Kidney capillary endothelial cell (primary cell): ENCODE results near the gene RBFOX2.
"Not testable (repeated sequence)": the region's sequence is repeated elsewhere in the genome, so short reads cannot be mapped to it uniquely, and the experiment has no call there.

Source experiments
- DNase-seq: peaks from one replicate; pipeline ENCODE4 v3.0.0-alpha.2; 2018; ENCODE audit warnings: low spot score

The RBFOX2 gene

DNA sequence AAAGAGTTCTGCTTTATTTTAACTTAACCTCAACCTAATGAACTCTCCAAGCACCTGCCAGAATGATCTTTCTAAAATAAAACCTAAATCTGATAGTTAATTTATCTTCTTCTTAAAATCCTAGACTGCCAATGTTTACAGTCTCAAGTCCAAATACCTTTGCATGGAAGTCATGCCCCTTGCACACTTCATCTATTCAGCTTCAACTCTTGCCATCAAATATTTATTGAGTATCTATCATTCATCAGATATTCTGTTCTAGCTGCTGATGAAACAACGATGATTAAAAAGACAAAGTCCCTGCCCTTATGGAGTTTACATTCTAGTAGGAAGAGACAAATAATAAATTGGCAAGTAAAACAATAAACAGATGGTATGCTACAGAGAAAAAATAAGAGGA is 209.2 kb downstream of the RBFOX2 start:
- no peak for DNase-seq

- DNase-seq, result no peak
These were observed 209.7 kb downstream of the RBFOX2 start for GRCh38 chr22:35818897-35819296.

DNA sequence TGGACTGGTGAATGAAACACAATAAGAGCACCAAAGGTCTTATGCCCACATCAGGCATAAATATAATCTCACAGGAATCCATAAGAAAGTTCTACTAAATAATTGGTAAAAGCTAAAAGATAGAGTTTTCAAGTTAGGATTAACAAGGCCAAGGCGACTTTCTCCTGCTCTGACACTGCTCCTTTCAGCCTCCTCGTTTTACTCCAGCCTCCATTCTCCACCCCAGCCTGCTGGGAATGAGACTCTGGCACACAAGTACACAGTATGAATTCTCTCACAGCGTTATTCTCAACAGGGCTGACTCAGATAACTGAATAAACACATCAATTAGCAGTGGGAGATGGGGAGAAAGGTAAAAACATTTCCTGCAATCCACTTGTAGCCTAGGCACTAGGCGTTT is 216.0 kb downstream of the RBFOX2 start:
- DNase-seq, result no peak

GRCh38 chr22:35811670-35812069 is 217.0 kb downstream of the RBFOX2 start:
- DNase-seq, result no peak

DNA sequence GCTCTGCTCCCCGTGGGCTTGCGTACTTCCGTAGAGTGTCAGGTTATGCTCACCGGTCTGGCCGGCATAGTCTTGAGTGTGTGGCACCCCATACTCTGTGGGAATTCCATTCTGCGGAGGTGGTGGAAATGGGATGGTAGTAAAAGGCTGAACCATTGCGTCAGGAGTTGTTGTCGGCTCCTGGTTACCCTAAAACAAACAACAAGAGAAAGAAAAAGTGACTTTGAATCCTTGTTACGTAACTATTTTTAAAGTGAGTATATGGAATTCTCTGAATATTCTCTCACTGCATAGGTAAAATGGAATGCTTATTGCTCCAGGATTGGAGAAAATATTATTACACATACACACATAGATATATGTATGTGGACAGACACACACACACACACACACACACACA is 218.8 kb downstream of the RBFOX2 start:
- no peak for DNase-seq

DNA sequence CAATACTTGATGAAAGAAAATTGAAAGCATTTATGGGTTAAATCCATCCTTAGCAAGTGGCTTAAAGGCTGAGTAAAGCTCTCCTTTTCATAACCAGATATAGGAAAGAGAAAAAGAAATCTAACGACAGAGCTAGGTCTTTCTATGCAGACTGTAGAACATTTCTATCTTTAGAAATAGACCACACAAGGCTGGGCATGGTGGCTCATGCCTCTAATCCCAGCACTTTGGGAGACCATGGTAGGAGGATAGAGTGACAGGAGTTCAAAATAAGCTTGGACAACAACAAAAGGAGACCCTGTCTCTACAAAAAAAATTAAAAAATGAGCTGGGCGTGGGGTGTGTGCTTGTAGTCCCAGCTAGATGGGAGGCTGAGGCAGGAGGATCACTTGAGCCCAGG is 220.2 kb downstream of the RBFOX2 start:
- no peak for DNase-seq

GRCh38 chr22:35806668-35807067 is 222.0 kb downstream of the RBFOX2 start:
- not testable (repeated sequence) for DNase-seq

DNA sequence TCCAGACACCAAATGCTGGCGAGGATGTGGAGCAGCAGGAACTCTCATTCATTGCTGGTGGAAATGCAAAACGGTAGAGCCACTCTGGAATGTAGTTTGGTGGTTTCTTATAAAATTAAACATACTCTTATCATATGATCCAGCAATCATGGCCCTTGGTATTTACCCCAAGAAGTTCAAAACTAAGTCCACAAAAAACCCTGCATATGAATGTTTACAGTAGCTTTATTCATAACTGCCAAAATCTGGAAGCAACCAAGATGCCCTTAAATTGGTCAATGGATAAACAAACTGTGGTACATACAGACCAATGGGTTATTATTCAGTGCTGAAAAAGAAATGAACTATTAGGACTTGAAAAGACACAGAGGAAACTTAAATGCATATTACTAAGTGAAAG is 223.2 kb downstream of the RBFOX2 start:
- no peak for DNase-seq

DNA sequence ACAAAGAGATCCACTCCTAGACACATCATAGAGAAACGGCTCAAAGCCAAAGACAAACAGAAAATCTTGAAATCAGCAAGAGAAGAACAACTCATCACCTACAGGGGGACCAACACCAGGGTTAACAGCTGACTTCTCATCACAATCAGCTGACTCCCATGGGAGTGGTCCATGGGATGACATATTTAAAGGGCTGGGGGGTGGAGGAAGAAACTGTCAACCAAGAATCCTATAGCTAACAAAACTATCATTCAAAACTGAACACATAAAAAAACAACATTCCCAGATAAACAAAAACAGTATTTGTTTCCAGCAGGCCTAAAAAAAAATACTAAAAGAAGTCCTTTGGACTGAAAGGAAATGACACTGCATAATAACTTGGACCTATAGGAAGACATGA is 224.2 kb downstream of the RBFOX2 start:
- DNase-seq, result no peak

DNA sequence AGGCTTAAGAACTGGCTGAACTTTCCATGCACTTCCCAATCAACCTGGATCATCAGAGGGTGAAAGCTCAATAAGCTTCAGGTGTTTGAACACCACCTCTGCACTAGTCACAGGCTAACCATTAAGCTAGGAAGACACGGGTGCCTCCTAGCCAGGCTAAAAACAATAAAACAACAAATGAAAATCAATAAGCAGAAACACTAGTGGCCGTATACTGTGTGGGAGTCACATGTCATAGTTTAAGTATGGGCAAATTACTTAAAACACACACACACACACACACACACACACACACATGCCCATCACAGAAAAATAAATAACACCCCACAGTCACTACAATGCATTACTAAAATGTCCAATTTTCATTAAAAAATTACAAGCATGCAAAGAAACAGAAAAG is 225.7 kb downstream of the RBFOX2 start:
- DNase-seq, result no peak

- not testable (repeated sequence) for DNase-seq
These were observed 227.3 kb downstream of the RBFOX2 start for GRCh38 chr22:35801301-35801700.

DNA sequence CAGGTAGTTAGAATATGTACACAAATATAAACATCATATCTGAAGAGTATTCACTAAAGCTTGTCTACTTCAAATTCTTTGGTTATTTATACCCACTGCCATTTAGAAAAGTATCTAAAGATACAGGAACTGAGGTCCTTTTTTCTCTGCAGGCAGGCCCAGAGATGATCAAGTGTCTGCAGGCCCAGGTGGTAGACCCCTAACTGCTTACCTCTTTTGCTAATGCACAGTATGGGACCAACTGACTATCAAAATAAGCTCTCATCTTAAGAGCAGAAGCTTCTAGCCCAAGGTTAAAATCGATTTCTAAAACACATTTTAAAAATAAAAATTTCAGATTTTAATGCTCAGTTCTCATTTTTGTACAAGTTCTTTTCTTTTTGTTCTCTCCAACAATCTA is 229.5 kb downstream of the RBFOX2 start:
- no peak for DNase-seq

GRCh38 chr22:35797411-35797810 is 231.2 kb downstream of the RBFOX2 start:
- no peak for DNase-seq

GRCh38 chr22:35795476-35795875 is 233.1 kb downstream of the RBFOX2 start:
- no peak for DNase-seq

DNA sequence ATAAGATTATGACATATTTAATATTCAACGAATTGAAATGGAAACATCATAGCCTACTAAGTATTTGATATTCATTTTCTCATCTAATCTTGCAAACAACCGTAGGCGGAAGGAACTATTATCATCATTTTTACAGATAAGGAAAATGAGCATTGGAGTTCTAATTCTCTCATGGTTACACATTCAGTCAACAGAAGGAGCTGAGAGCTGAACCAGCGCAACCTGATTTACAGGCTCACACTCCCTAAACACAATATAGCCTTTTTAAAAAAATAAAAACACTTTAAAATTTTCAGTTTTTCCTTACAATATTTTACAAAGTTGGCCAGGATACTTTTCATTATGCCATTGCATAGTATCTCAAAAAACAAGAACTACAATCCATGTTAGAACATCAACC is 236.1 kb downstream of the RBFOX2 start:
- no peak for DNase-seq

DNA sequence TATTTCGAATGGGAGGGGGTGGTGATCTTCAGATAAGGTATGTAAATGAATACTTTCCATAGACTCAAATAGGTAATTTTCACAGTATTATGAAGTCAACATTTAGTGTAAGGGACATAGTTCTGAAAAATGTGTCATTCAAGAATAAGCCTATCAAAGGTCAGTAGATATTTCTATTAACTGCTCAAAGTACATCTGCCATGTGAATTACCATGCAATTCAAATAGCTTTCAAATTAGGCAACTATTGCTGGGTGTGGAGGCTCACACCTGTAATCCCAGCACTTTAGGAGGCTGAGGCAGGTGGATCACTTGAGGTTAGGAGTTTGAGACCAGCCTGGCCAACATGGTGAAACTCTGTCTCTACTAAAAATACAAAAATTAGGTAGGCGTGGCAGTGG is 236.8 kb downstream of the RBFOX2 start:
- not testable (repeated sequence) for DNase-seq

- no peak for DNase-seq
These were observed 243.3 kb downstream of the RBFOX2 start for GRCh38 chr22:35785181-35785923.

GRCh38 chr22:35784633-35785032 is 244.0 kb downstream of the RBFOX2 start:
- DNase-seq, result no peak

GRCh38 chr22:35783943-35784614 is 244.5 kb downstream of the RBFOX2 start:
- no peak for DNase-seq

GRCh38 chr22:35782504-35782903 is 246.1 kb downstream of the RBFOX2 start:
- no peak for DNase-seq

DNA sequence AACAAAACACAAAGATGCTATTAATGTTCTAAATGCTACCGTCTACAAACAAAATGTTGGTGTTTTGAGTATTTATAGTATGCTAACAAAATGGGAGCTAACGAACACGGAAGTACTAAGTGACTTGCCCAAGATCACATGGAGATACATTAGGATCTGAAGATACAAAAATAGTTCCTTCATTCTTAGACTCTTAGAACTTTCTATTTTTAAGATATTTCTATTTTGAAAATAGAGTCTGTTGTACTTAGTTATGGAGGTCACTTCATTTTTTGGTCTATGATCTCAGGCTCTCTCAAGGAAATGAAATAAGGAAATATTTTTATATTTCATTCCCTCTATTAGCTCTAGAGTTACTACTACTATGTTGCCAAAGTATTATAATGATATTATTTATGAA is 246.7 kb downstream of the RBFOX2 start:
- no peak for DNase-seq

- peak; percentile 79 for DNase-seq
These were observed 251.2 kb downstream of the RBFOX2 start for GRCh38 chr22:35777335-35777975.

DNA sequence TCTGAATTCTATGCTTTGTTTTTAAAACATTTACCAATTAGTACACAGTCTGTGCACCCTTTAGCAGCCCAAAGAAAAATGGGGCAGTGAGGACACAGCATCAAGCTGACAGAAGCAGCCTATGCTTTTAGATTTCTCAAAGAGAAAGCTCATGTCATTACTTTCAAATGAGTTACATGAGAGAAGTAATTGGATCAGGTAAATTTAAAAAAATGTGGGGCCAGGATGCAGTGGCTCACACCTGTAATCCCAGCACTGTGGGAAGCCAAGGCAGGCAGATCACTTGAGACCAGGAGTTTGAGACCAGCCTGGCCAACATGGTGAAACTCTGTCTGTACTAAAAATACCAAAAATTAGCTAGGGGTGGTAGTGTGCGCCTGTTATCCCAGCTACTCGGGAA is 253.3 kb downstream of the RBFOX2 start:
- DNase-seq, result no peak
